WERI-Rb-1 (cell line): ENCODE data around the gene FAM110D.
A peak's percentile ranks its signal among the peaks of the same experiment; 100 is the strongest.

Experiments used
- DNase-seq: peaks from one replicate; pipeline ENCODE4 v3.0.0-alpha.2; 2020
- H3K27ac ChIP-seq: fragments of 250-450 bp; sonication (Bioruptor Pico); 2 replicates; pipeline ENCODE4 v1.5.1; 2020; ENCODE audit warnings: mild to moderate bottlenecking, moderate library complexity
- H3K27me3 ChIP-seq: fragments of 250-450 bp; sonication (Bioruptor Pico); 2 replicates; pipeline ENCODE4 v1.5.1; 2021; ENCODE audit warnings: mild to moderate bottlenecking, low read depth, moderate library complexity; ENCODE audit not compliant: insufficient read depth, severe bottlenecking
- H3K36me3 ChIP-seq: fragments of 250-450 bp; sonication (Bioruptor Pico); 2 replicates; pipeline ENCODE4 v1.5.1; 2020; ENCODE audit warnings: mild to moderate bottlenecking, moderate library complexity
- H3K4me3 ChIP-seq: 2 replicates; pipeline ENCODE4 v1.5.1; 2011; ENCODE audit warnings: low read depth, mild to moderate bottlenecking, control low read depth, low read length
- H3K9me3 ChIP-seq: fragments of 250-450 bp; sonication (Bioruptor Pico); 2 replicates; pipeline ENCODE4 v1.5.1; 2021; ENCODE audit warnings: mild to moderate bottlenecking, moderate library complexity; ENCODE audit not compliant: severe bottlenecking
- CTCF ChIP-seq: IDR thresholded peaks from 2 replicates; pipeline ENCODE4 v1.5.1; 2011; ENCODE audit warnings: low read depth, mild to moderate bottlenecking, control low read depth, inconsistent platforms, low read length

The FAM110D gene

GRCh38 chr1:26112407-26112775 is 46.5 kb upstream of the FAM110D start:
- no peaks in the 10 kb centered on the region for H3K27me3 ChIP-seq
- no peaks in the 10 kb centered on the region for H3K9me3 ChIP-seq
- peak overlapping the region; percentile 72 for H3K4me3 ChIP-seq
- peaks cover 44% of the 10 kb centered on the region for H3K36me3 ChIP-seq
- no peak for DNase-seq
- H3K27ac ChIP-seq = peak overlapping the region; percentile 97
- TF ChIP-seq CTCF = no peak

DNA sequence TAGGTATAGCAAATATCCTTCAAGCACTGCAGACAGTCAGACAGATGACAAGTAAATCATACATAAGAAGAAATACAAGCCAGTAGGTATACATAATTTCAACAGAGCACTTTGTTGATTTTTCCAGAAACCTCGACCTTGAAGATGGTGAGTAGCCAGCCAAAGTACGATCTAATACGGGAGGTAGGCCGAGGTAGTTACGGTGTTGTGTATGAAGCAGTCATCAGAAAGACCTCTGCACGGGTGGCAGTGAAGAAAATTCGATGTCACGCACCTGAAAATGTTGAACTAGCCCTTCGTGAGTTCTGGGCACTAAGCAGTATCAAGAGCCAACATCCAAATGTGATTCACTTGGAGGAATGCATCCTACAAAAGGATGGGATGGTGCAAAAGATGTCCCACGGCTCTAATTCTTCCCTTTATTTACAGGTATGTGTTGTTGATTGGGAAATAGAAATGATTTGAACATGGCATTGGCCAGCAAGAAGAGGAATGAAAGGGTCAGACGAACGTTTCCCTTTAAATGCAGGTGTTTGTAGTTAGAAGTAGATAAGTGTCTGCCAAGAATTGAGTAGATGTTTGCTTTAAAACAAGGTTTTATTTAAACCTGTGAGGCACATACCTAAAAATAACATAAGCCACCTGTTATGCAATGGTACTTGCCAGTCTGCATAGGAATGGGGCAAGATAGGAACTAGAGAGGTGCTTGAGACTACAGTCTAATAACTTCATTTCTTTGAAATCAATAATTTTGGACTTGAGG is 44.5 kb upstream of the FAM110D start:
- no peak overlapping the region for H3K4me3 ChIP-seq
- no peak overlapping the region for H3K27ac ChIP-seq
- H3K9me3 ChIP-seq = no peaks in the 10 kb centered on the region
- H3K27me3 ChIP-seq = no peaks in the 10 kb centered on the region
- DNase-seq = no peak
- peaks cover 63% of the 10 kb centered on the region for H3K36me3 ChIP-seq
- no peak for TF ChIP-seq CTCF

- Histone ChIP-seq H3K36me3 (peaks cover 52% of the 10 kb centered on the region), H3K27ac (no peak overlapping the region), H3K4me3 (no peak overlapping the region), H3K9me3 (no peaks in the 10 kb centered on the region), H3K27me3 (no peaks in the 10 kb centered on the region)
- no peak for TF ChIP-seq CTCF
- DNase-seq = no peak
Measured at GRCh38 chr1:26119892-26120608, 38.8 kb upstream of the FAM110D start.

- H3K36me3 ChIP-seq = peaks cover 37% of the 10 kb centered on the region
- no peaks in the 10 kb centered on the region for H3K9me3 ChIP-seq
- no peak for DNase-seq
- no peaks in the 10 kb centered on the region for H3K27me3 ChIP-seq
- H3K4me3 ChIP-seq = no peak overlapping the region
- H3K27ac ChIP-seq = peak overlapping the region; percentile 60
- no peak for TF ChIP-seq CTCF
Measured at GRCh38 chr1:26121854-26122773, 36.8 kb upstream of the FAM110D start.

DNA sequence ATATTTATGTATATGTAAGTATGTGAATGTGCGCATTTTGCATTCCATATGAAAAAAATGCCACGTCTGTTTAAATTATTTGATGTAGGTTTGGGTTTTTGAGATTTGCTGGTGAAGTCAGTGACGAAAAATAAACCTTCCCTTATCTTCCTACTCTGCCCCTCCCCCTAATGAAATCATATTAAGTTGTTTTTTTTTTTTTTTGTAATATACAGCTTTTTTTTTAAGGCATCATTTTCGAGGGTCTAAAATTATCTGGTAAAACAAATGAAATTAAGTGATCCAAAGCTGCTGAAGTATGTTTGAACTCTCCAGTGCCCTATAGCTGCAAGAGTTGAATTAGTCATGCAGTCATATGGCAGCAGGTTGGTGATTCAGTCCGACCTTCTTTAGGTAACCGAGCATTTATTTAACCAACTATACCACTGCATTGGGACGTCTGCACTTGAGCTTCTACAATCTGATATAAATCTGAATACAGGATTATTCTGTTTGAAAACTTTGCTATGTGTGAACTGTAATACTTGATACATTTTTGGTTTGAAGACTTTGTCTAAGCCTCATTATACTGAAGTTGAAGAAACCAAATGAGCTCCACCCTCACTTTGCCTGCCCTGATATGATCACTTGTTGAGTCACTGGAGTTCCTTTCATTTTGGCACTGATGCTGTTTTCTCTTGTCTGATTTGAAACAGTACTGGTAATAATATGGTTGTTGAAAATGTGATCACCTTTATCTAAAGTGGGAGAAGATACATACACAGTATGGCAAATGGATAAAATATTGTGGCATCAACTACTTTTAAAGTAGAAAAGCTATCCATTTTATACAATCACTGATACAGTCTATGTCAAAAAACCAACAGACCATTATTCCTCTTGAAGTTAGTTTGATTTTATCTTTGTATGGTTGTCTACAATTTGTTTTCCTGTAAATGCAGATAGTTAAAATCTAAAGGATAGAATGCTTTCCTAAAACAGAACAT is 35.6 kb upstream of the FAM110D start:
- H3K36me3 ChIP-seq = peaks cover 25% of the 10 kb centered on the region
- TF ChIP-seq CTCF = no peak
- H3K27ac ChIP-seq = no peak overlapping the region
- DNase-seq = no peak
- H3K27me3 ChIP-seq = no peaks in the 10 kb centered on the region
- no peak overlapping the region for H3K4me3 ChIP-seq
- H3K9me3 ChIP-seq = no peaks in the 10 kb centered on the region
